Measurements from ENCODE around the gene AK5.

DNA sequence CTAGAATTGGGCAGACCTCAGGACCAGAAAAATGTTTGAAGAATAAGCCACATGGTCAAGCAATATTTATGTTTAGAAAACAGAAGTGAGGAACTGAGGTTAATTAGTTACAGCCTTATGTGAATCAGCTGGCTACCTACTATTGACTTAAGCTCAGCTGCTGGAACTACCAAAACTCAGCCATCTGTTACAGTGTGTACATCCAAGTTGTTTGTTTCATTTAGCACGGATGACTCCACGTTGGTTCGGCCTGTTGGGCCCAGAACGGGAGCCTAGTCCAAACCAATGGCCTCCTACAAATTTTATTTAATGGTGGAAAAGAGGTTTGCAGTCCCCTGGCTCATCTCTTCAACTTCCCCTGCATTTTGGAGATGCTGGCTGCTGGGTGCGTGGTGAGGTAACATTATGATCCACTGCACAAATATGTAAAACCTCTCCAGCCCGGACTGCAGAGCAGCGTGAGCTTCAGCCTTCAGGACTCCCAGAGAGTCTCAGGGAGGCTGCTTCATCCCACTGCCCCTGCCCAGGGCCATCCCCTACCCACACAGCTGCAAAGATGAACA is 257.2 kb downstream of the AK5 start:
- TF ChIP-seq, protein P1, sequence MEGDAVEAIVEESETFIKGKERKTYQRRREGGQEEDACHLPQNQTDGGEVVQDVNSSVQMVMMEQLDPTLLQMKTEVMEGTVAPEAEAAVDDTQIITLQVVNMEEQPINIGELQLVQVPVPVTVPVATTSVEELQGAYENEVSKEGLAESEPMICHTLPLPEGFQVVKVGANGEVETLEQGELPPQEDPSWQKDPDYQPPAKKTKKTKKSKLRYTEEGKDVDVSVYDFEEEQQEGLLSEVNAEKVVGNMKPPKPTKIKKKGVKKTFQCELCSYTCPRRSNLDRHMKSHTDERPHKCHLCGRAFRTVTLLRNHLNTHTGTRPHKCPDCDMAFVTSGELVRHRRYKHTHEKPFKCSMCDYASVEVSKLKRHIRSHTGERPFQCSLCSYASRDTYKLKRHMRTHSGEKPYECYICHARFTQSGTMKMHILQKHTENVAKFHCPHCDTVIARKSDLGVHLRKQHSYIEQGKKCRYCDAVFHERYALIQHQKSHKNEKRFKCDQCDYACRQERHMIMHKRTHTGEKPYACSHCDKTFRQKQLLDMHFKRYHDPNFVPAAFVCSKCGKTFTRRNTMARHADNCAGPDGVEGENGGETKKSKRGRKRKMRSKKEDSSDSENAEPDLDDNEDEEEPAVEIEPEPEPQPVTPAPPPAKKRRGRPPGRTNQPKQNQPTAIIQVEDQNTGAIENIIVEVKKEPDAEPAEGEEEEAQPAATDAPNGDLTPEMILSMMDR (IDR thresholded peaks at IDR 0.05 in 8 of 11, conservative IDR thresholded peaks at IDR 0.05 in 3 of 11) = no peak
- no peak for TF ChIP-seq POLR2A (IDR thresholded peaks at IDR 0.05)
